K562 (cell line): ENCODE results near the gene DPT. TPM values are rescaled to one million over a fixed set of nuclear protein-coding genes. Genes with fewer than 3 reads are reported as not detected.

Experiments used
- ATAC-seq: fragments of 200-7000 bp; cut with Tn5 transposase; 3 replicates; pipeline ENCODE4 v1.9.1; 2020; ENCODE audit warnings: moderate library complexity
- BruUV-seq: library from RNA; stranded (reverse); fragments of 400-500 nt; replicated peaks from 2 replicates; lab custom pipeline; 2021; lab: Mats Ljungman, UMichigan
- CTCF ChIA-PET: fragments of 300-600 bp; formaldehyde crosslinking; extraction: SDS; loops from one replicate; lab custom pipeline; 2021; ENCODE audit warnings: low intra/inter-chr PET ratio; lab: Yijun Ruan, JAX
- POLR2A ChIA-PET: fragments of 300-600, 350-650 bp; sonication (Branson Sonifier 250); formaldehyde crosslinking; extraction: SDS; loops from one replicate; lab custom pipeline; 2021; ENCODE audit warnings: antibody characterized with exemption, inconsistent platforms; lab: Yijun Ruan, JAX
- DNase-seq, 4 experiments: peaks; one replicate each; pipeline versions ENCODE4 v3.0.0 to v3.0.0-alpha.2; 2011 to 2018; ENCODE audit warnings: low spot score in 3 of 4, mixed read lengths in 3 of 4; ENCODE audit errors: extremely low read depth in 1 of 4
- FAIRE-seq: peaks from 2 replicates; lab custom pipeline; 2011; peaks lifted over from hg19 to GRCh38; lab: Jason Lieb, UNC
- H2AFZ ChIP-seq: 2 replicates; pipeline ENCODE4 v1.6.0; 2011; ENCODE audit warnings: low read depth, low read length, control low read depth, inconsistent platforms
- H3K27ac ChIP-seq: fragments of 200-600 bp; 3 replicates; pipeline ENCODE4 v1.8.0; 2011; ENCODE audit warnings: low read depth, mild to moderate bottlenecking, control low read depth, inconsistent platforms, low read length, moderate library complexity, mixed read lengths; ENCODE audit errors: extremely low read depth
- H3K27me3 ChIP-seq, 2 experiments: fragments of 300-600 bp in 1 of 2; 2 replicates in 1 of 2; 3 replicates in 1 of 2; pipeline versions ENCODE4 v1.6.0 to v1.8.0; 2011; ENCODE audit warnings: inconsistent platforms in 2 of 2, low read length in 2 of 2, mild to moderate bottlenecking in 1 of 2, mixed read lengths in 1 of 2, moderate library complexity in 1 of 2; ENCODE audit not compliant: control insufficient read depth in 2 of 2, insufficient read depth in 2 of 2
- H3K36me3 ChIP-seq: fragments of 300-600 bp; 3 replicates; pipeline ENCODE4 v1.8.0; 2011; ENCODE audit warnings: mild to moderate bottlenecking, low read length, inconsistent platforms; ENCODE audit not compliant: control insufficient read depth, insufficient read depth
- H3K4me1 ChIP-seq, 2 experiments: fragments of 200-600 bp in 1 of 2; replicated peaks in 1 of 2; 2 replicates in 1 of 2; 3 replicates in 1 of 2; pipeline versions ENCODE4 v1.5.1 to v1.8.0; 2011; ENCODE audit warnings: inconsistent platforms in 2 of 2, low read length in 2 of 2, mild to moderate bottlenecking in 1 of 2, mixed read lengths in 1 of 2, moderate library complexity in 1 of 2; ENCODE audit not compliant: control insufficient read depth in 2 of 2, insufficient read depth in 2 of 2
- H3K4me2 ChIP-seq: 2 replicates; pipeline ENCODE4 v1.6.1; 2011; ENCODE audit warnings: low read length, control low read depth, inconsistent platforms, mixed read lengths; ENCODE audit not compliant: insufficient read depth
- H3K4me3 ChIP-seq: fragments of 200-600 bp; sonication (generic), shearing (Covaris generic); 2 replicates; pipeline ENCODE4 v1.5.1; 2016; ENCODE audit warnings: control low read depth, inconsistent platforms
- H3K79me2 ChIP-seq: fragments of 200-600 bp; 3 replicates; pipeline ENCODE4 v1.8.0; 2011; ENCODE audit warnings: low read length, inconsistent platforms; ENCODE audit not compliant: control insufficient read depth, insufficient read depth
- H3K9ac ChIP-seq, 2 experiments: 2 replicates each; pipeline versions ENCODE4 v1.6.0 to v1.6.1; 2011; ENCODE audit warnings: low read depth in 2 of 2, low read length in 2 of 2, control low read depth in 1 of 2, inconsistent platforms in 1 of 2, mild to moderate bottlenecking in 1 of 2, mixed read lengths in 1 of 2; ENCODE audit not compliant: insufficient read depth in 1 of 2
- H3K9me1 ChIP-seq: one replicate; pipeline ENCODE4 v1.6.0; 2011; ENCODE audit warnings: inconsistent platforms, mild to moderate bottlenecking, low read length, moderate library complexity; ENCODE audit not compliant: control insufficient read depth, insufficient read depth
- H3K9me3 ChIP-seq: replicated peaks from 2 replicates; pipeline ENCODE4 v1.5.1; 2011; ENCODE audit warnings: low read depth, low read length, inconsistent platforms; ENCODE audit not compliant: control insufficient read depth, insufficient read depth
- H4K20me1 ChIP-seq: replicated peaks from 2 replicates; pipeline ENCODE4 v1.6.1; 2011; ENCODE audit warnings: low read length, inconsistent platforms, mixed read lengths; ENCODE audit not compliant: control insufficient read depth, insufficient read depth
- CBX5 ChIP-seq: IDR thresholded peaks from 2 replicates; pipeline ENCODE4 v1.6.1; 2014; ENCODE audit warnings: low read depth, borderline replicate concordance
- CXXC5 ChIP-seq: fragments of 250-450 bp; sonication (Bioruptor Pico); IDR thresholded peaks from 2 replicates; pipeline ENCODE4 v1.8.0; 2022; ENCODE audit warnings: inconsistent platforms, mild to moderate bottlenecking, moderate library complexity
- ELF2 ChIP-seq: fragments of 250-450 bp; sonication (Bioruptor Pico); IDR thresholded peaks from 2 replicates; pipeline ENCODE4 v1.5.0; 2021; ENCODE audit warnings: mild to moderate bottlenecking
- IFI16 ChIP-seq: fragments of 250-450 bp; sonication (Bioruptor Pico); IDR thresholded peaks from 2 replicates; pipeline ENCODE4 v2.1.2; 2022; ENCODE audit warnings: mild to moderate bottlenecking, inconsistent platforms
- KLF13 ChIP-seq: fragments of 450-650 bp; IDR thresholded peaks from 2 replicates; pipeline ENCODE4 v1.6.1; 2016; ENCODE audit warnings: missing genetic modification characterization, low read depth, mild to moderate bottlenecking, missing compliant biosample characterization, moderate library complexity, borderline replicate concordance
- MCM3 ChIP-seq: fragments of 450-650 bp; IDR thresholded peaks from 2 replicates; pipeline ENCODE4 v1.6.1; 2016
- MEF2D ChIP-seq: conservative IDR thresholded peaks from 2 replicates; pipeline ENCODE4 v1.6.1; 2016; ENCODE audit warnings: low read depth, missing genetic modification characterization, missing compliant biosample characterization
- NR2C1 ChIP-seq, 2 experiments: fragments of 450-650 bp; IDR thresholded peaks; 2 replicates each; pipeline ENCODE4 v1.6.1; 2017; ENCODE audit warnings: mild to moderate bottlenecking in 2 of 2, antibody characterized with exemption in 1 of 2, inconsistent platforms in 1 of 2, missing compliant biosample characterization in 1 of 2, missing genetic modification characterization in 1 of 2
- PRPF4 ChIP-seq: fragments of 200-400 bp; formaldehyde crosslinking; IDR thresholded peaks from one replicate; pipeline ENCODE4 v1.6.1; 2017; ENCODE audit warnings: low read length, low read depth, mild to moderate bottlenecking; ENCODE audit not compliant: insufficient read depth, poor library complexity, severe bottlenecking
- RAD51 ChIP-seq: fragments of 450-650 bp; IDR thresholded peaks from 2 replicates; pipeline ENCODE4 v1.7.1; 2016; ENCODE audit warnings: low read depth, mild to moderate bottlenecking, borderline replicate concordance
- SAP30 ChIP-seq: fragments of 200-600 bp; sonication (generic); IDR thresholded peaks from 2 replicates; pipeline ENCODE4 v1.6.1; 2012; ENCODE audit warnings: borderline replicate concordance, low read depth, mild to moderate bottlenecking, moderate library complexity, low read length, control low read depth, inconsistent platforms; ENCODE audit not compliant: insufficient read depth, poor library complexity, severe bottlenecking
- SMAD3 ChIP-seq: fragments of 450-650 bp; formaldehyde crosslinking; conservative IDR thresholded peaks from 2 replicates; pipeline ENCODE4 v1.4.0; 2020; ENCODE audit warnings: mild to moderate bottlenecking
- SMARCA5 ChIP-seq: fragments of 450-650 bp; IDR thresholded peaks from 2 replicates; pipeline ENCODE4 v1.6.1; 2016
- SREBF2 ChIP-seq: sonication (generic); formaldehyde crosslinking; IDR thresholded peaks from 2 replicates; pipeline ENCODE4 v1.4.0; 2020; ENCODE audit warnings: mild to moderate bottlenecking, missing genetic modification reagents
- SRSF9 ChIP-seq: fragments of 200-400 bp; formaldehyde crosslinking; IDR thresholded peaks from 2 replicates; pipeline ENCODE4 v1.6.1; 2017; ENCODE audit warnings: low read depth, low read length, borderline replicate concordance
- ZFPM2 ChIP-seq: fragments of 250-450 bp; sonication (Bioruptor Pico); IDR thresholded peaks from 2 replicates; pipeline ENCODE4 v1.5.1; 2022; ENCODE audit warnings: mild to moderate bottlenecking
- ZNF212 ChIP-seq: fragments of 450-650 bp; formaldehyde crosslinking; IDR thresholded peaks from 2 replicates; pipeline ENCODE4 v1.4.0; 2020; ENCODE audit warnings: mild to moderate bottlenecking
- ZNF408 ChIP-seq: fragments of 250-450 bp; sonication (Bioruptor Pico); IDR thresholded peaks from 2 replicates; pipeline ENCODE4 v1.4.0; 2020; ENCODE audit warnings: low read depth, mild to moderate bottlenecking, moderate library complexity
- ZNF740 ChIP-seq, 3 experiments: fragments of 200-800 bp in 1 of 3; sonication (Bioruptor generic) in 1 of 3; sonication (generic) in 1 of 3; formaldehyde crosslinking in 1 of 3; IDR thresholded peaks; 2 replicates each; pipeline versions ENCODE4 v1.6.1 to v1.8.0; 2016 to 2022; ENCODE audit warnings: mild to moderate bottlenecking in 2 of 3, missing compliant biosample characterization in 2 of 3, missing genetic modification characterization in 2 of 3, missing genetic modification reagents in 1 of 3
- WGBS: fragments of 100-300 bp; shearing (Covaris generic); methylation state at CpG from one replicate; pipeline ENCODE4 v1.1.6; 2016; ENCODE audit warnings: low coverage, mixed read lengths; ENCODE audit not compliant: insufficient coverage; ENCODE audit errors: missing lambda C conversion rate; 5-methylcytosine and 5-hydroxymethylcytosine counted together
- in situ Hi-C: fragments of 300-500 bp; cut with MboI; formaldehyde crosslinking; loops from 4 replicates; pipeline ENCODE4 v1.15.0; 2018; ENCODE audit warnings: inconsistent platforms, mixed read lengths
- intact Hi-C: fragments of 100-400 bp; cut with micrococcal nuclease; formaldehyde crosslinking; loops from 2 replicates; pipeline ENCODE4 v1.14.2; 2022
- polyA plus RNA-seq, 8 experiments: library from polyadenylated mRNA; depleted of rRNA in 4 of 8; stranded (reverse) in 5 of 8; unstranded in 3 of 8; fragments of >200 nt; fragmentation: Nextera tagmentation in 2 of 8; fragmentation: Illumina TruSeq in 1 of 8; extraction: Ambion mirVana in 2 of 8; extraction: Trizol in 1 of 8; gene quantifications; 2 replicates each; pipeline versions ENCODE4 v1.2.1 to v1.2.3, GENCODE V29; 2011 to 2014; ENCODE audit warnings: inconsistent platforms in 1 of 8, missing spikeins in 1 of 8
- total RNA-seq, 7 experiments: library from RNA; depleted of rRNA in 6 of 7; stranded (reverse); fragments of >200 nt in 6 of 7; fragmentation: Illumina TruSeq in 2 of 7; extraction: Trizol in 2 of 7; gene quantifications; 2 replicates each; pipeline versions ENCODE4 v1.2.1 to v1.2.3, GENCODE V29; 2011 to 2021; ENCODE audit warnings: low replicate concordance in 1 of 7
- TF ChIP-seq, protein P1 (sequence below): fragments of 250-450 bp; sonication (Bioruptor Pico); IDR thresholded peaks from 2 replicates; pipeline ENCODE4 v1.6.1; 2021; ENCODE audit warnings: mild to moderate bottlenecking
- TF ChIP-seq, protein P2 (sequence below): sonication (generic); formaldehyde crosslinking; IDR thresholded peaks from 2 replicates; pipeline ENCODE4 v1.8.0; 2022; ENCODE audit warnings: mild to moderate bottlenecking, low read depth, missing genetic modification reagents

The DPT gene
- total and polyA plus RNA-seq, 9 of the 15 experiments (the other 6 are each of a cell fraction or from before 2014, with no cell fraction given): not detected

DNA sequence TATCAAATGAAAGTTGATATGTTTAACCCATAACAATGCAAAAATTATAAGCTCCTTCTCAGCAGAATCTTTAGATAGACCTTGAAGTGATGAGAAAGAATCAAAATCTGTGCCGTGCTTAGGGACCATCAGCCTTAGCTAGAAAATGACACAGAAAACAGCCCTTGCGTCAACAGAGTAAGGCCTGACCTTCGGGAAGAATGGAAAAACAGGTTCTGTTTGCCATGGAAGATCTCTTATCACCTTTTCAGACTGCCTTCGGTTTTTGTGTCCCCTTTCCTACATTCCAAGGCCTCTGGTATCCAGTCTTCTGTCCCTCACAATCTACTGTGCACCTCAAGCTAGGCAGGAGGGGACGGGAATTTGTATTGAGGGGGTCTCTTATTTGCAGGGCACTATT is 37.6 kb upstream of the DPT start (continued):
- TF ChIP-seq RAD51 (no peak), MEF2D (tag) (no peak), KLF13 (tag) (no peak), PRPF4 (no peak), MCM3 (no peak), IFI16 (CRISPR knock-in tag) (no peak), ZNF212 (CRISPR knock-in tag) (no peak), CBX5 (no peak), ZFPM2 (CRISPR knock-in tag) (no peak), SRSF9 (no peak)

GRCh38 chr1:168763031-168763430 is 34.0 kb upstream of the DPT start:
- ATAC-seq (no peak), FAIRE-seq (no peak), DNase-seq (no peak)
- Histone ChIP-seq H3K4me2 (no peak overlapping the region), H2AFZ (no peak overlapping the region), H3K27me3 (no peaks in the 10 kb centered on the region), H3K9ac (no peak overlapping the region), H3K4me1 (no peaks in the 10 kb centered on the region), H3K9me1 (no peaks in the 10 kb centered on the region), H3K36me3 (no peaks in the 10 kb centered on the region), H3K9me3 (no peaks in the 10 kb centered on the region), H3K4me3 (no peak overlapping the region), H3K27ac (no peak overlapping the region), H3K79me2 (no peaks in the 10 kb centered on the region), H4K20me1 (no peaks in the 10 kb centered on the region; the same call in 1 of the 2 replicates)
- ChIA-PET POLR2A (interaction anchor here (0.8 to 1.1 kb wide), 2 partner anchors 8 to 243 kb away, joined by 3 to 6 read pairs; no protein-coding TSS in a partner anchor), CTCF (no interaction called here)
- in situ Hi-C loops: no loop called here
- intact Hi-C loops: no loop called here
- WGBS: 0% methylated on average over 3 of the region's 3 CpGs
- BruUV-seq: no TSS peak
- TF ChIP-seq ELF2 (CRISPR knock-in tag) (no peak), NR2C1 (IDR thresholded peaks at IDR 0.05) (no peak), NR2C1 (tag; IDR thresholded peaks at IDR 0.05) (no peak), SAP30 (no peak), SMAD3 (CRISPR knock-in tag) (no peak), ZNF408 (CRISPR knock-in tag) (no peak), ZNF740 (CRISPR knock-in tag; IDR thresholded peaks at IDR 0.05) (no peak), ZNF740 (tag; IDR thresholded peaks at IDR 0.05) (no peak), CXXC5 (no peak), SREBF2 (CRISPR knock-in tag) (no peak), SRSF9 (no peak), SMARCA5 (no peak)
- TF ChIP-seq, protein P1, sequence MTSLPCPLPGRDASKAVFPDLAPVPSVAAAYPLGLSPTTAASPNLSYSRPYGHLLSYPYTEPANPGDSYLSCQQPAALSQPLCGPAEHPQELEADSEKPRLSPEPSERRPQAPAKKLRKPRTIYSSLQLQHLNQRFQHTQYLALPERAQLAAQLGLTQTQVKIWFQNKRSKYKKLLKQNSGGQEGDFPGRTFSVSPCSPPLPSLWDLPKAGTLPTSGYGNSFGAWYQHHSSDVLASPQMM (CRISPR knock-in tag): no peak
- TF ChIP-seq, protein P2, sequence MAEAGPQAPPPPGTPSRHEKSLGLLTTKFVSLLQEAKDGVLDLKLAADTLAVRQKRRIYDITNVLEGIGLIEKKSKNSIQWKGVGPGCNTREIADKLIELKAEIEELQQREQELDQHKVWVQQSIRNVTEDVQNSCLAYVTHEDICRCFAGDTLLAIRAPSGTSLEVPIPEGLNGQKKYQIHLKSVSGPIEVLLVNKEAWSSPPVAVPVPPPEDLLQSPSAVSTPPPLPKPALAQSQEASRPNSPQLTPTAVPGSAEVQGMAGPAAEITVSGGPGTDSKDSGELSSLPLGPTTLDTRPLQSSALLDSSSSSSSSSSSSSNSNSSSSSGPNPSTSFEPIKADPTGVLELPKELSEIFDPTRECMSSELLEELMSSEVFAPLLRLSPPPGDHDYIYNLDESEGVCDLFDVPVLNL (CRISPR knock-in tag): no peak
